ENCODE results near the gene SLC10A7. TPM values are rescaled to one million over a fixed set of nuclear protein-coding genes. Genes with fewer than 3 reads are reported as not detected.
A peak's percentile ranks its signal among the peaks of the same experiment; 100 is the strongest.

SLC10A7 gene
- total RNA-seq, 1 donor: 18.2 TPM

DNA sequence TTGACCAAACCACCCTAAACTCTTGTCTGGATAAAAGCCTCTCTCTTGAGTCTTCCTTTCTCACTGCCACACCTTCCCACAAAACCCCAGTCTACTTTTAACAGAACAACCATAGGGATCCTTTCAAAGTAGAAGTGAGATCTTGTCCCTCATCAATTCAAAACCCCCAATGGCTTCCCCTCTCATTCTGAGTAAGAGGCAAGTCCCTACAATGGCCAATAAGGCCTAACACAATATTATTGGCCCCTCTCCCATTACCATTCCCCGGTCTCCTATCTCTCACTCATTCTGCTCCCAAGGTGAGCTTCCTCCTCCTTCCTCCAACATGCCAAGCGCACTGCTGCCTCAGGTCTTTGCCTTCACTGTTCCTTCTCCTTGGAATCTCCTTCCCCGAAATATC lies 250.3 kb downstream of the SLC10A7 start:
- no peak for DNase-seq (ENCODE audit: low read depth)
- no peak overlapping the region for H3K4me3 ChIP-seq (ENCODE audit: low read depth, low read length)
- TF ChIP-seq, protein P1, sequence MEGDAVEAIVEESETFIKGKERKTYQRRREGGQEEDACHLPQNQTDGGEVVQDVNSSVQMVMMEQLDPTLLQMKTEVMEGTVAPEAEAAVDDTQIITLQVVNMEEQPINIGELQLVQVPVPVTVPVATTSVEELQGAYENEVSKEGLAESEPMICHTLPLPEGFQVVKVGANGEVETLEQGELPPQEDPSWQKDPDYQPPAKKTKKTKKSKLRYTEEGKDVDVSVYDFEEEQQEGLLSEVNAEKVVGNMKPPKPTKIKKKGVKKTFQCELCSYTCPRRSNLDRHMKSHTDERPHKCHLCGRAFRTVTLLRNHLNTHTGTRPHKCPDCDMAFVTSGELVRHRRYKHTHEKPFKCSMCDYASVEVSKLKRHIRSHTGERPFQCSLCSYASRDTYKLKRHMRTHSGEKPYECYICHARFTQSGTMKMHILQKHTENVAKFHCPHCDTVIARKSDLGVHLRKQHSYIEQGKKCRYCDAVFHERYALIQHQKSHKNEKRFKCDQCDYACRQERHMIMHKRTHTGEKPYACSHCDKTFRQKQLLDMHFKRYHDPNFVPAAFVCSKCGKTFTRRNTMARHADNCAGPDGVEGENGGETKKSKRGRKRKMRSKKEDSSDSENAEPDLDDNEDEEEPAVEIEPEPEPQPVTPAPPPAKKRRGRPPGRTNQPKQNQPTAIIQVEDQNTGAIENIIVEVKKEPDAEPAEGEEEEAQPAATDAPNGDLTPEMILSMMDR (IDR thresholded peaks at IDR 0.05; ENCODE audit: insufficient read depth, low read length): no peak

DNA sequence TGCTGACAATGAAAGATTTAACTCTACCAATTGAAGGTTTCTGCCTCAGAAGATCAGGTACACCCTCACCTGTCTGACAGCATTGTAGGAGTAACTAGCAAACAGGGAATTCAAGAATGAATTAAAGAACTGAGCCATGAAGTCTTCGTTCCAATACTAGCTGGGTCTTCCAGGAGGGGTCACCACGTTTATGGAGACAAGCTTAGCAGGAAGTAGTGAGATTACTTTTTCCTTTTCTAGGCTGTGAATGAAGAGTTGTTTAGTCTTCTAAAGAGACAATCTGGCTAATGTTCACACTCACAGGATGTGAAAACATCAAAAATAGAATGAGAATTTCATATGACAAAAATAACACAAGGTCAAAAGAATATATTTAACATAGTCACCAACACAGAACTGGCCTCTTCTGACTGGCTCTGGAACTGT lies 252.5 kb downstream of the SLC10A7 start:
- TF ChIP-seq, protein P1 (IDR thresholded peaks at IDR 0.05; ENCODE audit: insufficient read depth, low read length): no peak
- H3K4me3 ChIP-seq (ENCODE audit: low read depth, low read length): no peak overlapping the region
- DNase-seq (ENCODE audit: low read depth): no peak

DNA sequence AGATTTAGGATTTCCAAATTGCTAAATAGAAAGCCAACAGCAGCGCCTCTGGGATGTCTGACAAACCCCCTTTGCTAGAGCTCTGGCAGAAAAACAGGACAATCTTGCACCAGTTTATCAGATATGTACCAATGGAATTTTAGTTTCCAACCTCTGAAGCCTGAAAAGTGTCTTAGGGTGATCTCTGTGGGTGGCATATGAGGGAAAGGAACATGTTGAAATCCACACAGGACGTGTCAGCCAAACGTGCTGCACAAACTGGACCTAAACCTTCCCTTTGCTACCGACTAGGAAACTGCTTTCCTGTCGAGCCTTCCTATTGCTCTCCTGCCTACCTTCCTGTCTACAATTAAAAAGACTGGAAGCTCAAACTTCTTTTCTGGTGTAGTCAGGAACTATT lies 253.9 kb downstream of the SLC10A7 start:
- TF ChIP-seq, protein P1 (IDR thresholded peaks at IDR 0.05; ENCODE audit: insufficient read depth, low read length): no peak
- H3K4me3 ChIP-seq (ENCODE audit: low read depth, low read length): no peak overlapping the region
- DNase-seq (ENCODE audit: low read depth): peak; percentile 27

DNA sequence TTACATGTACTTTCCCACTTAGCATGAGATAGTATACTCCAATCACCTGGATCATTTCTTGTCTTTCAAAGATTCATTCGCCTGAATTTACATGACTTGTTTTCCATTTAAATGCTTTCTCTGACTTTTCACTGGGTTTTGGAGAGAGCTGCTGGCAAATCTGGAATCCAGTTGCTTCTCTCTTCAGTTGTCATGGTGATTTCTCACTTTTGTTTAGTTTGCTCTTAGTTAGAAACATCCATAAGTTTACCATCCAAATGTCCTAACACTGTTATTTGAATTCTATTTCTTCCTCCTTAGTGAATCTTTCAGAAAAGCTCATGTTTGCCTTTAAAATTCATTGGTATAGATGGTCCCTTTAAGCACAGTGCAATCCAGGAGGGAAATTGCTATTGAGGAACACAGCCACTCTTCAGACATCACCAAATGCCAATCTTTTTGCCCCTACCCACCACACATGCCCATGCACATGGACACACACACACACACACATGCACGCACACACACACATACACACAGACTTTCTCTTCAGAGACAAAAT lies 255.7 kb downstream of the SLC10A7 start:
- no peak overlapping the region for H3K4me3 ChIP-seq (ENCODE audit: low read depth, low read length)
- no peak for DNase-seq (ENCODE audit: low read depth)
- TF ChIP-seq, protein P1 (IDR thresholded peaks at IDR 0.05; ENCODE audit: insufficient read depth, low read length): no peak

DNA sequence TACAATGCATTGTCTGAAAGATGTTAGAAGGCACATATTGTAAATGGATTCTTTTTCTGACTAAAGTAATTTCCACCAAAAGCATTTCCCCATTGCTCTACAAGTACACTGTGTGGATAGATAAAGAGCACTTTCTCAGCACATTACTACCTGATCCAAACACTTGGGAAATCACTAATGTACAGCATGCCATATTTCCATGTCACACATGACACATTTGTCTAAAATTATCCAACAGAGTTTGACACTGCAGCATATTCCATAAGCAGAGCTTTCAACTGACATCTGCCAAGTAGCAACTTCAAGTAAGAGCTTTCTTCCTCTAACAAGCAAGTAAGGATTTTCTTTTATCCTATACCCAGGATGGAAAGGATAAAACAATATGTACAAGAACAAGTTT lies 257.9 kb downstream of the SLC10A7 start:
- H3K4me3 ChIP-seq (ENCODE audit: low read depth, low read length): no peak overlapping the region
- TF ChIP-seq, protein P1 (IDR thresholded peaks at IDR 0.05; ENCODE audit: insufficient read depth, low read length): no peak
- DNase-seq (ENCODE audit: low read depth): no peak

DNA sequence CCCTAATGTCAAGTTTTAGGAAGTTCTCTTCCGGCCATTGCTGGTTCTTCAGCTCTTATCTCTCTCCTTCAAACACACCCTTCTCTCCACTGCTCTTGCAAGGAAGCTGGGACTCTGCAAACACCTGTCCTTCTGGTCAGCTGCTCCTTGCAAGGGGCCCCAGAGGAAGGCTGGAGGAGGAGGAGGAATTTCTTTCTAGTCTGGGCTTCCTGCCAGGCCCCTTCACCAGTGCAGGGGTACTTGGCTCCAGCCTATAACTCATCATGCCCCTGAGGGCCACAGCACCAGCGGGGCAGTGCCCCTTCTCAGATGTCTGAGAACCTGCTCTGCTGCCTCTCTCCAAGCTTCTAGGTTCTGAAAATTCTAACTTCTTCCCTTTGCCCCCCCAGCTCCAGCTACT lies 260.7 kb downstream of the SLC10A7 start:
- TF ChIP-seq, protein P1 (IDR thresholded peaks at IDR 0.05; ENCODE audit: insufficient read depth, low read length): no peak
- no peak overlapping the region for H3K4me3 ChIP-seq (ENCODE audit: low read depth, low read length)
- no peak for DNase-seq (ENCODE audit: low read depth)

DNA sequence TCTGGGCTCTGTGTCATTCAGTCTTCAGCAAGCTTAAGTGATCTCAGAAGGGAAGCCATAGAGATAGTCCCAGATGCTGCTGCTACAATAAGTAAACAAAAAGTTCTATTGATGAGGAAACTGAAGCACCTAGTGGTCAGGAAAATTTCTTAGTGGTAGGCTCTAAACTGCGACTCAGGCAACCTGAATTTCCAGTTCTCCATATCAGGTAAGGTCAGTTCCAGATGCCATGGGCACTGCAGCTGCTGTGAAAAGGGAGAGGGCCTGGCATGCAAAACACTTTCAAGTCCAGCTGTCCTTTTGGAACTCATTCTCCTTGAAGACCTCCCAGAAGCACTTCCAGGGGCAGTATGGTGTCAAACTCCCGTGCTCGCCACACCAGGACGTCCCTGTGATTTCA lies 261.2 kb downstream of the SLC10A7 start:
- no peak for DNase-seq (ENCODE audit: low read depth)
- no peak overlapping the region for H3K4me3 ChIP-seq (ENCODE audit: low read depth, low read length)
- TF ChIP-seq, protein P1 (IDR thresholded peaks at IDR 0.05; ENCODE audit: insufficient read depth, low read length): no peak
